Neural progenitor cell (in vitro differentiated cells): ENCODE measurements around the gene CPLX1. TPM values are rescaled to one million over a fixed set of nuclear protein-coding genes. Genes with fewer than 3 reads are reported as not detected.
"Not testable (repeated sequence)": the region's sequence is repeated elsewhere in the genome, so short reads cannot be mapped to it uniquely, and the experiment has no call there.

ENCODE experiments used
- DNase-seq: peaks from one replicate; pipeline ENCODE4 v3.0.0-alpha.2; 2016; ENCODE audit warnings: low spot score
- H2AFZ ChIP-seq: fragments of 200-600 bp; sonication (generic); replicated peaks from 2 replicates; pipeline ENCODE4 v1.6.1; 2016; ENCODE audit warnings: antibody characterized with exemption
- H3F3A ChIP-seq: fragments of 200-600 bp; sonication (generic); 2 replicates; pipeline ENCODE4 v1.6.1; 2016; ENCODE audit warnings: antibody characterized with exemption, low read depth
- H3K27ac ChIP-seq: fragments of 200-600 bp; sonication (generic); 2 replicates; pipeline ENCODE4 v1.5.1; 2016; ENCODE audit warnings: mild to moderate bottlenecking
- H3K27me3 ChIP-seq: fragments of 200-600 bp; sonication (generic); 2 replicates; pipeline ENCODE4 v1.6.1; 2016; ENCODE audit warnings: mild to moderate bottlenecking, moderate library complexity
- H3K36me3 ChIP-seq: fragments of 200-600 bp; sonication (generic); 2 replicates; pipeline ENCODE4 v1.5.1; 2016
- H3K4me1 ChIP-seq: fragments of 200-600 bp; sonication (generic); 2 replicates; pipeline ENCODE4 v1.6.1; 2016; ENCODE audit warnings: mixed run types
- H3K4me2 ChIP-seq: fragments of 200-600 bp; sonication (generic); 2 replicates; pipeline ENCODE4 v1.6.1; 2016
- H3K4me3 ChIP-seq: fragments of 200-600 bp; sonication (generic); 2 replicates; pipeline ENCODE4 v1.5.1; 2016
- H3K79me2 ChIP-seq: fragments of 200-600 bp; sonication (generic); 2 replicates; pipeline ENCODE4 v1.6.1; 2016; ENCODE audit warnings: low read depth
- H3K9ac ChIP-seq: fragments of 200-600 bp; sonication (generic); 2 replicates; pipeline ENCODE4 v1.6.1; 2016
- H3K9me3 ChIP-seq: fragments of 200-600 bp; sonication (generic); 2 replicates; pipeline ENCODE4 v1.5.1; 2016; ENCODE audit warnings: low read depth
- H4K20me1 ChIP-seq: fragments of 200-600 bp; sonication (generic); 2 replicates; pipeline ENCODE4 v1.6.1; 2016; ENCODE audit warnings: low read depth
- H3K27ac Mint-ChIP-seq: 3 replicates; pipeline ENCODE4 v1.8.0; 2021; ENCODE audit warnings: mixed read lengths
- H3K27me3 Mint-ChIP-seq: 2 replicates; pipeline ENCODE4 v1.8.0; 2022; ENCODE audit warnings: low read depth, mild to moderate bottlenecking, inconsistent platforms, moderate library complexity, mixed read lengths; ENCODE audit not compliant: insufficient read depth
- H3K36me3 Mint-ChIP-seq: 3 replicates; pipeline ENCODE4 v1.8.0; 2021; ENCODE audit warnings: mixed read lengths
- H3K4me1 Mint-ChIP-seq: 3 replicates; pipeline ENCODE4 v1.8.0; 2021; ENCODE audit warnings: mixed read lengths
- H3K4me3 Mint-ChIP-seq: 3 replicates; pipeline ENCODE4 v1.8.0; 2021; ENCODE audit warnings: mild to moderate bottlenecking, moderate library complexity, mixed read lengths
- H3K9me3 Mint-ChIP-seq: 3 replicates; pipeline ENCODE4 v1.8.0; 2020; ENCODE audit warnings: mixed read lengths
- CTCF ChIP-seq: fragments of 200-600 bp; sonication (generic); IDR thresholded peaks from 2 replicates; pipeline ENCODE4 v1.5.1; 2017; ENCODE audit warnings: antibody characterized with exemption, mild to moderate bottlenecking
- EZH2 ChIP-seq: fragments of 200-600 bp; sonication (generic); IDR thresholded peaks from 2 replicates; pipeline ENCODE4 v1.6.1; 2017; ENCODE audit warnings: antibody characterized with exemption, mild to moderate bottlenecking, moderate library complexity
- EZH2phosphoT487 ChIP-seq: fragments of 200-600 bp; sonication (generic); IDR thresholded peaks from 2 replicates; pipeline ENCODE4 v1.6.1; 2017; ENCODE audit warnings: antibody characterized with exemption
- total RNA-seq: library from RNA; depleted of rRNA; stranded (reverse); fragments of >200 nt; gene quantifications from 2 replicates; pipeline ENCODE4 v1.2.3, GENCODE V29; 2015; ENCODE audit warnings: low replicate concordance

CPLX1 gene
- total RNA-seq, 1 donor from 2014 or later, result not detected

GRCh38 chr4:780716-781492 is 45.0 kb downstream of the CPLX1 start:
- peaks cover 50% of the 10 kb centered on the region for H4K20me1 ChIP-seq
- peak overlapping the region; percentile 86 for H3K4me3 ChIP-seq
- peak overlapping the region; percentile 100 for H3K9ac ChIP-seq
- peak overlapping the region; percentile 92 for H3K4me3 Mint-ChIP-seq
- peak overlapping the region; percentile 97 for H3K4me2 ChIP-seq
- peaks cover 20% of the 10 kb centered on the region for H3K4me1 ChIP-seq
- no peaks in the 10 kb centered on the region for H3K9me3 ChIP-seq
- peaks cover 30% of the 10 kb centered on the region for H3K27me3 Mint-ChIP-seq
- H3F3A ChIP-seq, result peaks cover 29% of the 10 kb centered on the region
- H3K27ac Mint-ChIP-seq, result peak overlapping the region; percentile 93
- H3K36me3 ChIP-seq, result peaks cover 14% of the 10 kb centered on the region
- H2AFZ ChIP-seq, result peak overlapping the region; percentile 20
- H3K27me3 ChIP-seq, result peaks cover 38% of the 10 kb centered on the region
- peak; percentile 38 for DNase-seq
- peaks cover 57% of the 10 kb centered on the region for H3K79me2 ChIP-seq
- peaks cover 42% of the 10 kb centered on the region for H3K4me1 Mint-ChIP-seq
- no peak for TF ChIP-seq CTCF
- no peak for TF ChIP-seq EZH2phosphoT487
- peak; percentile 25 for TF ChIP-seq EZH2
- H3K9me3 Mint-ChIP-seq, result no peaks in the 10 kb centered on the region
- peaks cover 34% of the 10 kb centered on the region for H3K36me3 Mint-ChIP-seq
- H3K27ac ChIP-seq, result peak overlapping the region; percentile 98

- H3K36me3 Mint-ChIP-seq, result peaks cover 37% of the 10 kb centered on the region
- H3K9me3 Mint-ChIP-seq, DNase-seq, H3K9me3 ChIP-seq, H2AFZ ChIP-seq, H3K27ac ChIP-seq: not testable (repeated sequence)
- peaks cover 43% of the 10 kb centered on the region for H3K4me1 Mint-ChIP-seq
- peaks cover 14% of the 10 kb centered on the region for H3K4me1 ChIP-seq
- peak overlapping the region; percentile 100 for H3K9ac ChIP-seq
- peaks cover 28% of the 10 kb centered on the region for H3F3A ChIP-seq
- peak overlapping the region; percentile 97 for H3K4me2 ChIP-seq
- peak overlapping the region; percentile 86 for H3K4me3 ChIP-seq
- H3K27me3 Mint-ChIP-seq, result peaks cover 26% of the 10 kb centered on the region
- H3K79me2 ChIP-seq, result peaks cover 63% of the 10 kb centered on the region
- peaks cover 17% of the 10 kb centered on the region for H3K36me3 ChIP-seq
- H3K27ac Mint-ChIP-seq, result peak overlapping the region; percentile 93
- H3K4me3 Mint-ChIP-seq, result peak overlapping the region; percentile 92
- H4K20me1 ChIP-seq, result peaks cover 51% of the 10 kb centered on the region
- H3K27me3 ChIP-seq, result peaks cover 32% of the 10 kb centered on the region
Observed at GRCh38 chr4:780255-780654, 45.7 kb downstream of the CPLX1 start.

- Histone ChIP-seq H3K9me3 (no peaks in the 10 kb centered on the region), H3K27me3 (peaks cover 25% of the 10 kb centered on the region), H3K36me3 (peaks cover 17% of the 10 kb centered on the region), H4K20me1 (peaks cover 50% of the 10 kb centered on the region), H3K79me2 (peaks cover 70% of the 10 kb centered on the region), H3F3A (peaks cover 25% of the 10 kb centered on the region), H3K4me1 (peaks cover 11% of the 10 kb centered on the region), H3K4me2 (peak overlapping the region; percentile 97), H3K9ac (no peak overlapping the region), H3K4me3 (peak overlapping the region; percentile 86), H2AFZ (no peak overlapping the region), H3K27ac (no peak overlapping the region)
- no peak for TF ChIP-seq EZH2phosphoT487
- TF ChIP-seq CTCF, result no peak
- TF ChIP-seq EZH2, result no peak
- Mint-ChIP-seq H3K9me3 (no peaks in the 10 kb centered on the region), H3K4me1 (peaks cover 40% of the 10 kb centered on the region), H3K27ac (no peak overlapping the region), H3K27me3 (peaks cover 22% of the 10 kb centered on the region), H3K4me3 (peak overlapping the region; percentile 92), H3K36me3 (peaks cover 41% of the 10 kb centered on the region)
- DNase-seq, result no peak
Observed at GRCh38 chr4:779555-779954, 46.4 kb downstream of the CPLX1 start.
